GM12878 (cell line): Measurements from ENCODE around the gene LPCAT3.

Experiments used
- EZH2 ChIP-seq: IDR thresholded peaks from 2 replicates; pipeline ENCODE4 v1.6.1; 2012; ENCODE audit warnings: low read depth, mild to moderate bottlenecking, control low read depth, inconsistent platforms, low read length, borderline replicate concordance; ENCODE audit not compliant: control insufficient read depth
- FOS ChIP-seq: IDR thresholded peaks from 3 replicates; pipeline ENCODE4 v1.6.1; 2011; ENCODE audit warnings: borderline replicate concordance; ENCODE audit not compliant: insufficient read length; ENCODE audit errors: extremely low read depth
- HDAC2 ChIP-seq: fragments of 200-600 bp; sonication (generic); IDR thresholded peaks from 2 replicates; pipeline ENCODE4 v1.6.1; 2017
- JUND ChIP-seq: IDR thresholded peaks from 2 replicates; pipeline ENCODE4 v1.6.1; 2012; ENCODE audit warnings: low read depth, mild to moderate bottlenecking, low read length, improper control_type of control experiment, moderate library complexity
- MYC ChIP-seq: IDR thresholded peaks from 2 replicates; pipeline ENCODE4 v1.6.1; 2011; ENCODE audit warnings: mild to moderate bottlenecking, low read length, moderate library complexity, inconsistent platforms; ENCODE audit not compliant: insufficient read depth, insufficient replicate concordance, insufficient read length, severe bottlenecking
- NFYA ChIP-seq: IDR thresholded peaks from 2 replicates; pipeline ENCODE4 v1.6.1; 2011; ENCODE audit warnings: low read depth, mild to moderate bottlenecking, low read length, improper control_type of control experiment, borderline replicate concordance
- NR2C1 ChIP-seq: fragments of 450-650 bp; IDR thresholded peaks from 2 replicates; pipeline ENCODE4 v1.6.1; 2017; ENCODE audit warnings: antibody characterized with exemption, mild to moderate bottlenecking, moderate library complexity
- SIN3A ChIP-seq: IDR thresholded peaks from 2 replicates; pipeline ENCODE4 v1.6.1; 2012; ENCODE audit warnings: low read depth, low read length, improper control_type of control experiment
- TF ChIP-seq, protein P1 (sequence below), 3 experiments: IDR thresholded peaks in 2 of 3; conservative IDR thresholded peaks in 1 of 3; 2 replicates each; pipeline ENCODE4 v1.5.1; 2011; ENCODE audit warnings: low read depth in 3 of 3, low read length in 3 of 3, mild to moderate bottlenecking in 3 of 3, control low read depth in 2 of 3, moderate library complexity in 2 of 3, inconsistent platforms in 1 of 3, mixed read lengths in 1 of 3; ENCODE audit not compliant: control insufficient read depth in 2 of 3, insufficient read depth in 1 of 3; ENCODE audit errors: extremely low read depth in 1 of 3

GRCh38 chr12:6982532-6982931 lies 35.7 kb downstream of the LPCAT3 start:
- TF ChIP-seq, protein P1, sequence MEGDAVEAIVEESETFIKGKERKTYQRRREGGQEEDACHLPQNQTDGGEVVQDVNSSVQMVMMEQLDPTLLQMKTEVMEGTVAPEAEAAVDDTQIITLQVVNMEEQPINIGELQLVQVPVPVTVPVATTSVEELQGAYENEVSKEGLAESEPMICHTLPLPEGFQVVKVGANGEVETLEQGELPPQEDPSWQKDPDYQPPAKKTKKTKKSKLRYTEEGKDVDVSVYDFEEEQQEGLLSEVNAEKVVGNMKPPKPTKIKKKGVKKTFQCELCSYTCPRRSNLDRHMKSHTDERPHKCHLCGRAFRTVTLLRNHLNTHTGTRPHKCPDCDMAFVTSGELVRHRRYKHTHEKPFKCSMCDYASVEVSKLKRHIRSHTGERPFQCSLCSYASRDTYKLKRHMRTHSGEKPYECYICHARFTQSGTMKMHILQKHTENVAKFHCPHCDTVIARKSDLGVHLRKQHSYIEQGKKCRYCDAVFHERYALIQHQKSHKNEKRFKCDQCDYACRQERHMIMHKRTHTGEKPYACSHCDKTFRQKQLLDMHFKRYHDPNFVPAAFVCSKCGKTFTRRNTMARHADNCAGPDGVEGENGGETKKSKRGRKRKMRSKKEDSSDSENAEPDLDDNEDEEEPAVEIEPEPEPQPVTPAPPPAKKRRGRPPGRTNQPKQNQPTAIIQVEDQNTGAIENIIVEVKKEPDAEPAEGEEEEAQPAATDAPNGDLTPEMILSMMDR (IDR thresholded peaks at IDR 0.05 in 2 of 3, conservative IDR thresholded peaks at IDR 0.05 in 1 of 3; ENCODE audit: control insufficient read depth in 2 of 3, extremely low read depth in 1 of 3, insufficient read depth in 1 of 3, low read depth in 3 of 3, low read length in 3 of 3), result no peak
- TF ChIP-seq FOS (no peak), JUND (no peak), HDAC2 (no peak), NFYA (no peak), SIN3A (no peak), NR2C1 (no peak), MYC (no peak), EZH2 (no peak)
